ENCODE results near the gene DNAH1.

GRCh38 chr3:52289338-52289746, 26.8 kb upstream of the DNAH1 start:
- TF ChIP-seq POLR2AphosphoS5 (IDR thresholded peaks at IDR 0.05) (no peak), POLR2A (IDR thresholded peaks at IDR 0.05) (no peak)
- TF ChIP-seq, protein P1, sequence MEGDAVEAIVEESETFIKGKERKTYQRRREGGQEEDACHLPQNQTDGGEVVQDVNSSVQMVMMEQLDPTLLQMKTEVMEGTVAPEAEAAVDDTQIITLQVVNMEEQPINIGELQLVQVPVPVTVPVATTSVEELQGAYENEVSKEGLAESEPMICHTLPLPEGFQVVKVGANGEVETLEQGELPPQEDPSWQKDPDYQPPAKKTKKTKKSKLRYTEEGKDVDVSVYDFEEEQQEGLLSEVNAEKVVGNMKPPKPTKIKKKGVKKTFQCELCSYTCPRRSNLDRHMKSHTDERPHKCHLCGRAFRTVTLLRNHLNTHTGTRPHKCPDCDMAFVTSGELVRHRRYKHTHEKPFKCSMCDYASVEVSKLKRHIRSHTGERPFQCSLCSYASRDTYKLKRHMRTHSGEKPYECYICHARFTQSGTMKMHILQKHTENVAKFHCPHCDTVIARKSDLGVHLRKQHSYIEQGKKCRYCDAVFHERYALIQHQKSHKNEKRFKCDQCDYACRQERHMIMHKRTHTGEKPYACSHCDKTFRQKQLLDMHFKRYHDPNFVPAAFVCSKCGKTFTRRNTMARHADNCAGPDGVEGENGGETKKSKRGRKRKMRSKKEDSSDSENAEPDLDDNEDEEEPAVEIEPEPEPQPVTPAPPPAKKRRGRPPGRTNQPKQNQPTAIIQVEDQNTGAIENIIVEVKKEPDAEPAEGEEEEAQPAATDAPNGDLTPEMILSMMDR (IDR thresholded peaks at IDR 0.05) = no peak
